Mammary epithelial cell (primary cell): ENCODE data around the gene GNGT1.

Source experiments
- CTCF ChIP-seq, 2 donors: IDR thresholded peaks in 1 of 2; conservative IDR thresholded peaks in 1 of 2; 2 replicates each; pipeline ENCODE4 v1.5.1; 2011 to 2012; ENCODE audit warnings: inconsistent platforms in 2 of 2, low read length in 2 of 2, mild to moderate bottlenecking in 2 of 2, control low read depth in 1 of 2, low read depth in 1 of 2; ENCODE audit not compliant: insufficient read depth in 1 of 2; ENCODE audit errors: extremely low read depth in 1 of 2
- EZH2 ChIP-seq: IDR thresholded peaks from 2 replicates; pipeline ENCODE4 v1.6.1; 2012; ENCODE audit warnings: low read length, inconsistent platforms, borderline replicate concordance

GRCh38 chr7:93938293-93938692, 31.9 kb downstream of the GNGT1 start:
- no peak for TF ChIP-seq CTCF (conservative IDR thresholded peaks at IDR 0.05 in 1 of 2, IDR thresholded peaks at IDR 0.05 in 1 of 2; ENCODE audit: extremely low read depth in 1 of 2, insufficient read depth in 1 of 2, low read depth in 1 of 2, low read length in 2 of 2)
- TF ChIP-seq EZH2: no peak
